Bronchial epithelial cell (primary cell): ENCODE data around the gene CR1L. TPM values are rescaled to one million over a fixed set of nuclear protein-coding genes. Genes with fewer than 3 reads are reported as not detected.
"Not testable (repeated sequence)": the region's sequence is repeated elsewhere in the genome, so short reads cannot be mapped to it uniquely, and the experiment has no call there.

ENCODE experiments used
- DNase-seq: peaks from one replicate; pipeline ENCODE4 v3.0.0-alpha.2; 2010; ENCODE audit warnings: low read depth
- FAIRE-seq: peaks from 2 replicates; lab custom pipeline; 2011; peaks lifted over from hg19 to GRCh38; lab: Jason Lieb, UNC
- H3K27me3 ChIP-seq: 2 replicates; pipeline ENCODE4 v1.5.1; 2011; ENCODE audit warnings: low read length; ENCODE audit not compliant: control insufficient read depth, insufficient read depth
- H3K36me3 ChIP-seq: 2 replicates; pipeline ENCODE4 v1.5.1; 2011; ENCODE audit warnings: low read length; ENCODE audit not compliant: control insufficient read depth, insufficient read depth
- H3K4me3 ChIP-seq: 2 replicates; pipeline ENCODE4 v1.5.1; 2011; ENCODE audit warnings: mild to moderate bottlenecking, low read depth, low read length, control low read depth
- total RNA-seq: library from RNA; depleted of rRNA; stranded (reverse); fragments of >200 nt; gene quantifications from 2 replicates; pipeline ENCODE4 v1.2.1, GENCODE V29; 2014
- TF ChIP-seq, protein P1 (sequence below): IDR thresholded peaks from 2 replicates; pipeline ENCODE4 v1.5.1; 2011; ENCODE audit warnings: mild to moderate bottlenecking, moderate library complexity, low read length, control low read depth, inconsistent platforms; ENCODE audit not compliant: insufficient read depth, severe bottlenecking

CR1L gene
- total RNA-seq, 1 donor from 2014 or later = not detected

DNA sequence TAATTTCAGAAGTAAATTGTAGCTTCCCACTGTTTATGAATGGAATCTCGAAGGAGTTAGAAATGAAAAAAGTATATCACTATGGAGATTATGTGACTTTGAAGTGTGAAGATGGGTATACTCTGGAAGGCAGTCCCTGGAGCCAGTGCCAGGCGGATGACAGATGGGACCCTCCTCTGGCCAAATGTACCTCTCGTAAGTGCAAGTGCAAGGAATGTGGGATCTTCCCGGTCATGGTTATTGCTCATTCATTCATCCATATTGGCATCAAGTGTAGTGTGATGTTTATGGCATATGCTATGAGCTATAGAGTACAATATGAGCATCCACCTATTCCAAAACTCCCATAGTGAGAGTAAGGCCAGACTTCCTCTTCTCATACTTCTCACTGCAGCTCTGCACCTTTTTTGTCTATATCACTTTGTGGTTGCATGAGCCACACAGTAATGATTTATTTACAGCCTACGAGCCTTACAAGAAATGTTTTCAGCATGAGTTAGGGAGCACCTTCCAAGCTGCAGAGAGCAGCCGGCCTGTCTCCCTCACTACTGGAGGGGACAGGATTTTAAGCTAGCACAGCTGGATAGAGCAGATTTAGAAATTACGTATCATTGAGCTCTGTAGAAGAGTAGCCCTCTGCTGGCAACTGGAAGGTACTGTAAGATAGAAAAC, 24.9 kb upstream of the CR1L start:
- TF ChIP-seq, protein P1, sequence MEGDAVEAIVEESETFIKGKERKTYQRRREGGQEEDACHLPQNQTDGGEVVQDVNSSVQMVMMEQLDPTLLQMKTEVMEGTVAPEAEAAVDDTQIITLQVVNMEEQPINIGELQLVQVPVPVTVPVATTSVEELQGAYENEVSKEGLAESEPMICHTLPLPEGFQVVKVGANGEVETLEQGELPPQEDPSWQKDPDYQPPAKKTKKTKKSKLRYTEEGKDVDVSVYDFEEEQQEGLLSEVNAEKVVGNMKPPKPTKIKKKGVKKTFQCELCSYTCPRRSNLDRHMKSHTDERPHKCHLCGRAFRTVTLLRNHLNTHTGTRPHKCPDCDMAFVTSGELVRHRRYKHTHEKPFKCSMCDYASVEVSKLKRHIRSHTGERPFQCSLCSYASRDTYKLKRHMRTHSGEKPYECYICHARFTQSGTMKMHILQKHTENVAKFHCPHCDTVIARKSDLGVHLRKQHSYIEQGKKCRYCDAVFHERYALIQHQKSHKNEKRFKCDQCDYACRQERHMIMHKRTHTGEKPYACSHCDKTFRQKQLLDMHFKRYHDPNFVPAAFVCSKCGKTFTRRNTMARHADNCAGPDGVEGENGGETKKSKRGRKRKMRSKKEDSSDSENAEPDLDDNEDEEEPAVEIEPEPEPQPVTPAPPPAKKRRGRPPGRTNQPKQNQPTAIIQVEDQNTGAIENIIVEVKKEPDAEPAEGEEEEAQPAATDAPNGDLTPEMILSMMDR = peak; percentile 82
- Histone ChIP-seq H3K36me3 (no peaks in the 10 kb centered on the region), H3K27me3 (no peaks in the 10 kb centered on the region), H3K4me3 (no peak overlapping the region)
- FAIRE-seq (no peak), DNase-seq (peak; percentile 55)

DNA sequence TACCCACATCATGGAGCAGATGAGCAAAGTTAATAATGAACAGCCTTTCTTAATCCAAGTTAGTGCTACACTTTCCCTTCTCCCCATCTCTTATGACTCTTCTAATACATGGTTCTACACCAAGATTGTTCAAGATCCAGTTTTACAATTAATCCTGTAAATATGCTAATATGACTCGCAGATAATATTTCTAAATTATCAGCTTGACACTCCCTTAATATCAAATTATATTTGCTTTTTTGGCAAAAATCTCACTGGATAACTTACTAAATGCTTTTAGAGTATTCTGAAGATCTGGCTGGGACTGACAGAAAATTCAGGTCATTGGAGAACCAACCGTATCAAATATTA, 24.4 kb upstream of the CR1L start:
- no peak overlapping the region for H3K4me3 ChIP-seq
- TF ChIP-seq, protein P1 = no peak
- FAIRE-seq (no peak), DNase-seq (no peak)
- no peaks in the 10 kb centered on the region for H3K36me3 ChIP-seq
- no peaks in the 10 kb centered on the region for H3K27me3 ChIP-seq

DNA sequence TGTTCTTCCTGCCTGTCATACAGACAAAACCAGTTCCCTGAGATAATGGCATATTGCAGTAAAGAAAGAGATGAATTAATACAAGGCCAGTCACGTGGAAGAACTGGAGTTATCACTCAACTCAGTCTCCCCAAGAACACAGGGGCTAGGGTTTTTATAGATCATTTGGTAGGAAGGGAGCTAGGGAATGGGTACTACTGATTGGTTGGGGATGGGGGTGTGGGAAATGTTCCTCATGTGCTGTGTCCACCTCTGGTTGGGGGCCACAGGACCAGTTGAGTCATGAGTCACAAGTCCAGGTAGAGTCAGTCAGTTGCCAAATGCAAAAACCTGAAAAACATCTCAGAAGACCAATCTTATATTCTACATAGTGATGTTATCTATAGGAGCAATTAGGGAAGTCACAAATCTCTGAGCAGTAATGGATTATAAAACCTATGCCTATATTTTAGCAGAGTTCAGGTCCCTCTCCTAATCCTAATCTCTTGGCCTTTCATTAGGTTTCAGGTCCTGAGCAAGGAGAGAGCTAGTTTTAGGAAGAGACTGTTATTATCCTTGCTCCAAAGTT, 19.3 kb upstream of the CR1L start:
- not testable (repeated sequence) for H3K4me3 ChIP-seq, H3K36me3 ChIP-seq, DNase-seq, H3K27me3 ChIP-seq, FAIRE-seq

DNA sequence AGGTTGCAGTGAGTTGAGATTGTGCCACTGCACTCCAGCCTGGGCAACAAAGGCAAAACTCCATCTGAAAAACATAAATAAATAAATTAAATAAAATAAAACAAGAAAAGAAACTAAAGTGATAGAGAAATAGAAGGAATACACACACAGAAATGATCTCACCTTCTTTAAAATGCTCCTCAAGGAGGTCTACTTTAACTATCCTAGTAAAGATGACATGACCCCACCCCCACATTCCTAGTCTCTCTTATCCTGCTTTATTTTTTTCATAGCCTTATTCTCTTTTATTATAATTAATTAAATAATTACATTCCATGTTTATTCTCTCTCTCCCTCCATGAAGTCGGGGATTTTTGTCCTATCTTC, 18.0 kb upstream of the CR1L start:
- no peak overlapping the region for H3K4me3 ChIP-seq
- H3K36me3 ChIP-seq = no peaks in the 10 kb centered on the region
- H3K27me3 ChIP-seq = no peaks in the 10 kb centered on the region
- DNase-seq = no peak
- TF ChIP-seq, protein P1 = no peak
- no peak for FAIRE-seq

DNA sequence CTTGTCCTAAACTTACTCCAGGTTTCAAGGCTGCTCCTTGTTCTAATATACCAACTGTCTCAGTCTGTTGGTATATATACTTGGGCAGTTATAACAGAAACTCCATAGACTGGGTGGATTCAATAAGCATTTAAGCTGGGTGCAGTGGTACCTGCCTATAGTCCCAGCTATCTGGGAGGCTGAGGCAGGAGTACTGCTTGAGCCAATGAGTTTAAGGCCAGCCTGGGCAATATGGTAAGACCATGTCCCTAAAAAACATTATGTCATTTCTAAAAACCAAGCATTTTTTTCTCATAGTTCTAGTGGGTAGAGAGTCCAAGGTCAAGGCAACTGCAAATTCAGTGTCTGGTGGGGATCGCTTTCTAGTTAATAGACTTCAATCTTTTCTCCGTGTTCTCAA, 17.4 kb upstream of the CR1L start:
- Histone ChIP-seq H3K4me3 (no peak overlapping the region), H3K36me3 (no peaks in the 10 kb centered on the region), H3K27me3 (no peaks in the 10 kb centered on the region)
- DNase-seq = no peak
- TF ChIP-seq, protein P1 = no peak
- FAIRE-seq = no peak

DNA sequence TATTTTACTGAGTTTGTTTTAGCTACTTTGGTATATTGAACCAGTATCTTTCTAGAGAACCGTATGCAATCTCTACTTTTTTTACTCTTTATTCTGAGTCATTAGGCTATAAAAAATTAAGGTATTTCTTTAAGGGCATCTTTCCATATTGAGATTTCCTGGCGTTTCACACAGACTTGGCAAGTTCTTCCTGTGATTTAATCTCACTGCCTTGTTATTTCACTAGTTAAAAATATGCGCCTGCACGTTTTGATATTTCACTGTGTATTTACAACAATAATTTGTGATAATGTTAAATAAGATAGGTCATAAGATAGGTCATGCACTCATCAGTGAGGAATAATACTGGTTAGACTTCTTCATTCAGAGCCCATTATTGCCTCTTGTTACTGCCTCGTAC, 16.2 kb upstream of the CR1L start:
- no peak for DNase-seq
- FAIRE-seq = no peak
- TF ChIP-seq, protein P1 = no peak
- H3K27me3 ChIP-seq = no peaks in the 10 kb centered on the region
- H3K36me3 ChIP-seq = no peaks in the 10 kb centered on the region
- no peak overlapping the region for H3K4me3 ChIP-seq
